PC-3 (cell line): ENCODE measurements around the gene MAZ.

Experiments
- EZH2phosphoT487 ChIP-seq: fragments of 300-600 bp; sonication (generic); IDR thresholded peaks from 2 replicates; pipeline ENCODE4 v1.6.1; 2018; ENCODE audit warnings: mild to moderate bottlenecking, antibody characterized with exemption, low read length, borderline replicate concordance
- TF ChIP-seq, protein P1 (sequence below): fragments of 300-600 bp; sonication (generic); conservative IDR thresholded peaks from 2 replicates; pipeline ENCODE4 v1.5.1; 2017; ENCODE audit warnings: antibody characterized with exemption, low read depth, mild to moderate bottlenecking, low read length

DNA sequence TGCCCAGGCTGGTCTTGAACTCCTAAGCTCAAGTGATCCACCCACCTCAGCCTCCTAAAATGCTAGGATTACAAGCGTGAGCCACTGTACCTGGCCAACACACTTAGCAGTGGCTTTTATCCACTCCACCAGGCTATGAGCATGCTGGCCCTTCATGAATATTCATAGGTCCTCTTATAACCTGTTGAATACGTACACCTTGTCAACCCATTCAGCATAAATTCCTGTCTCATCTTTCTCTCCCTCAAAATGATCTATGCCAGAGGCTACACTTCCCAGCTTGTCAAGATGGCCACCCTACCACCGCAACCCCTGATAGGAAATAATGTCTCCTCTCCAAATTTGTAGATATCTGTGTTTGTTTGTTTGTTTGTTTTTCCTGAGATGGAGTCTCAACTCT lies 39.3 kb upstream of the MAZ start:
- TF ChIP-seq, protein P1, sequence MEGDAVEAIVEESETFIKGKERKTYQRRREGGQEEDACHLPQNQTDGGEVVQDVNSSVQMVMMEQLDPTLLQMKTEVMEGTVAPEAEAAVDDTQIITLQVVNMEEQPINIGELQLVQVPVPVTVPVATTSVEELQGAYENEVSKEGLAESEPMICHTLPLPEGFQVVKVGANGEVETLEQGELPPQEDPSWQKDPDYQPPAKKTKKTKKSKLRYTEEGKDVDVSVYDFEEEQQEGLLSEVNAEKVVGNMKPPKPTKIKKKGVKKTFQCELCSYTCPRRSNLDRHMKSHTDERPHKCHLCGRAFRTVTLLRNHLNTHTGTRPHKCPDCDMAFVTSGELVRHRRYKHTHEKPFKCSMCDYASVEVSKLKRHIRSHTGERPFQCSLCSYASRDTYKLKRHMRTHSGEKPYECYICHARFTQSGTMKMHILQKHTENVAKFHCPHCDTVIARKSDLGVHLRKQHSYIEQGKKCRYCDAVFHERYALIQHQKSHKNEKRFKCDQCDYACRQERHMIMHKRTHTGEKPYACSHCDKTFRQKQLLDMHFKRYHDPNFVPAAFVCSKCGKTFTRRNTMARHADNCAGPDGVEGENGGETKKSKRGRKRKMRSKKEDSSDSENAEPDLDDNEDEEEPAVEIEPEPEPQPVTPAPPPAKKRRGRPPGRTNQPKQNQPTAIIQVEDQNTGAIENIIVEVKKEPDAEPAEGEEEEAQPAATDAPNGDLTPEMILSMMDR: no peak
- no peak for TF ChIP-seq EZH2phosphoT487
